DOHH2 (cell line): ENCODE measurements around the gene VIPAS39.

Source experiments
- CTCF ChIP-seq: fragments of 200-600 bp; sonication (generic); IDR thresholded peaks from one replicate; pipeline ENCODE4 v1.5.1; 2014; ENCODE audit warnings: antibody characterized with exemption, mild to moderate bottlenecking, low read depth, low read length; ENCODE audit not compliant: poor library complexity, severe bottlenecking
- EZH2phosphoT487 ChIP-seq: fragments of 200-600 bp; sonication (generic); IDR thresholded peaks from 2 replicates; pipeline ENCODE4 v1.6.1; 2017; ENCODE audit warnings: borderline replicate concordance, mild to moderate bottlenecking, antibody characterized with exemption, low read length, moderate library complexity, mixed read lengths

DNA sequence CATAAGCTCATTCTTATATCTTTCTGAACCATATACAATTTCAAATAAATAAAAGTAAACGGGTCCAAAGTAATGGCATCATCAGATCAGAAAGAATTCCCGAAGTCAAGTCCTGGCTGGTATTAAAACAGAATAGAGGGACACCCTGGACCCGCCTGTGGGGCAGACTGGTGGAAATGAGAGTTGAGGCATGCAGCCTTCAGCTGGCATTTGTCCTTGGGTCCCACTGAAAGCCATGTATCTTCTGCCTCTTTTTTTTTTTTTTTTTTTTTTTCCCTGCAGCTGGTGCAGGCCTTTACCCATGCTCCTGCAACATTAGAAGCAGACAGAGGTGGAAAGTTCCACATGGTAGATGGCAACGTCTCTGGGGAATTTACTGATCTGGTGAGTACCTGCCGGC is 10.4 kb upstream of the VIPAS39 start:
- TF ChIP-seq CTCF (no peak), EZH2phosphoT487 (no peak)
